Glutamatergic neuron (in vitro differentiated cells): ENCODE results near the gene MYO1B. TPM values are rescaled to one million over a fixed set of nuclear protein-coding genes. Genes with fewer than 3 reads are reported as not detected.

Experiments
- DNase-seq: peaks from one replicate; pipeline ENCODE4 v3.0.0; 2022
- H3K27ac Mint-ChIP-seq: one replicate; pipeline ENCODE4 v1.8.0; 2020; ENCODE audit warnings: mild to moderate bottlenecking, mixed read lengths, inconsistent platforms; ENCODE audit not compliant: unreplicated experiment
- H3K27me3 Mint-ChIP-seq: one replicate; pipeline ENCODE4 v1.8.0; 2020; ENCODE audit warnings: mild to moderate bottlenecking, moderate library complexity, mixed read lengths, inconsistent platforms; ENCODE audit not compliant: unreplicated experiment
- H3K36me3 Mint-ChIP-seq: one replicate; pipeline ENCODE4 v1.8.0; 2020; ENCODE audit warnings: mild to moderate bottlenecking, mixed read lengths, inconsistent platforms; ENCODE audit not compliant: unreplicated experiment
- H3K4me1 Mint-ChIP-seq: one replicate; pipeline ENCODE4 v1.8.0; 2020; ENCODE audit warnings: mild to moderate bottlenecking, low read depth, mixed read lengths, inconsistent platforms; ENCODE audit not compliant: unreplicated experiment
- H3K4me3 Mint-ChIP-seq: one replicate; pipeline ENCODE4 v1.8.0; 2020; ENCODE audit warnings: mild to moderate bottlenecking, mixed read lengths, inconsistent platforms; ENCODE audit not compliant: unreplicated experiment
- H3K9me3 Mint-ChIP-seq: one replicate; pipeline ENCODE4 v1.8.0; 2020; ENCODE audit warnings: mild to moderate bottlenecking, moderate library complexity, mixed read lengths, inconsistent platforms; ENCODE audit not compliant: unreplicated experiment
- total RNA-seq: library from RNA; stranded (reverse); fragmentation: NEBNext Ultra II Directional; extraction: Animal tissue kit (Norgen Biotek cat#: 25700); gene quantifications from one replicate; pipeline ENCODE4 v1.2.1, GENCODE V29; 2021; ENCODE audit not compliant: unreplicated experiment
- TF ChIP-seq, protein P1 (sequence below): fragments of 200-600 bp; sonication (generic); IDR thresholded peaks from one replicate; pipeline ENCODE4 v1.5.0; 2021; ENCODE audit not compliant: partially characterized antibody, unreplicated experiment

MYO1B gene
- total RNA-seq, 1 donor from 2014 or later: 129 TPM

DNA sequence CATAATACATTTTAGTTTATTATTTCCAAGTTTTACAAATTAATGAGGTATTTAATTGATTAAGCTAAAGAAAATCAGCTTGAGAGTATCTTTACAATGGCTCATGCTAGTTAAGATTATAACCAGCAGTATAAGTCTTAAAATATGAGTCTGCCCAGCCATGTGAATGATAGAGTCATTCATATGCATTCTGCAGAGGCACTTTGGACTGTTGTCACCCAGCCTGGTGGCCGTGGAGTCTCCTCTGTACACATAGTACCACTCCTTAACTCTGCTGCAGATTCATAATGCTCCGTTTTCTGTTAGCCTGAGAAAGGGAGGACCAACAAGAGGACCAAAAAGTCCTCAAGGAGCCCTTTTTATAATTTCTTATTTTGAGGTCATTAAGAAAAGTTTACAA, 148.8 kb downstream of the MYO1B start:
- Mint-ChIP-seq H3K27ac (no peak overlapping the region), H3K4me1 (no peaks in the 10 kb centered on the region), H3K27me3 (no peaks in the 10 kb centered on the region), H3K9me3 (peaks cover 3% of the 10 kb centered on the region), H3K36me3 (no peaks in the 10 kb centered on the region), H3K4me3 (no peak overlapping the region)
- TF ChIP-seq, protein P1, sequence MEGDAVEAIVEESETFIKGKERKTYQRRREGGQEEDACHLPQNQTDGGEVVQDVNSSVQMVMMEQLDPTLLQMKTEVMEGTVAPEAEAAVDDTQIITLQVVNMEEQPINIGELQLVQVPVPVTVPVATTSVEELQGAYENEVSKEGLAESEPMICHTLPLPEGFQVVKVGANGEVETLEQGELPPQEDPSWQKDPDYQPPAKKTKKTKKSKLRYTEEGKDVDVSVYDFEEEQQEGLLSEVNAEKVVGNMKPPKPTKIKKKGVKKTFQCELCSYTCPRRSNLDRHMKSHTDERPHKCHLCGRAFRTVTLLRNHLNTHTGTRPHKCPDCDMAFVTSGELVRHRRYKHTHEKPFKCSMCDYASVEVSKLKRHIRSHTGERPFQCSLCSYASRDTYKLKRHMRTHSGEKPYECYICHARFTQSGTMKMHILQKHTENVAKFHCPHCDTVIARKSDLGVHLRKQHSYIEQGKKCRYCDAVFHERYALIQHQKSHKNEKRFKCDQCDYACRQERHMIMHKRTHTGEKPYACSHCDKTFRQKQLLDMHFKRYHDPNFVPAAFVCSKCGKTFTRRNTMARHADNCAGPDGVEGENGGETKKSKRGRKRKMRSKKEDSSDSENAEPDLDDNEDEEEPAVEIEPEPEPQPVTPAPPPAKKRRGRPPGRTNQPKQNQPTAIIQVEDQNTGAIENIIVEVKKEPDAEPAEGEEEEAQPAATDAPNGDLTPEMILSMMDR: no peak
- DNase-seq: no peak

DNA sequence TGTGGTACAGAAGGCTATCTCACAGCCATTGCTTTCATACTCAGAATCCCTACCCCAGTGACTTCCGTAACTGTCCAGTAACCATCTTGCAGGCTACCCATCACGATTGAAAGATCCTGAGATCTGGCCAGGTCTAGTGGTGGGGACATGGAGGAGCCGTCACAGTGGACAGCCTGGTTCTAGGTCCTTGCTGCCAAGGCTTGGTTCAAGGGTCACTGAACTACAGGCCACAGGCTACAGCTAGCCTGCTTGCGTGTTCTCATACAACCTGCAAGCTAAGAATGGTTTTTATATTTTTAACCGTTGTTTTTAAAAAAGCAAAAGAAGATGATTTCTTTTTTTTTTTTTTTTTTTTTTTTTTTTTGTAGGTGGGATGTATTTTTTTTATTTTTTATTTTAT, 151.6 kb downstream of the MYO1B start:
- no peaks in the 10 kb centered on the region for H3K4me1 Mint-ChIP-seq
- peaks cover 8% of the 10 kb centered on the region for H3K36me3 Mint-ChIP-seq
- no peaks in the 10 kb centered on the region for H3K27me3 Mint-ChIP-seq
- DNase-seq: no peak
- H3K4me3 Mint-ChIP-seq: no peak overlapping the region
- peak overlapping the region; percentile 85 for H3K27ac Mint-ChIP-seq
- TF ChIP-seq, protein P1: no peak
- peaks cover 6% of the 10 kb centered on the region for H3K9me3 Mint-ChIP-seq

DNA sequence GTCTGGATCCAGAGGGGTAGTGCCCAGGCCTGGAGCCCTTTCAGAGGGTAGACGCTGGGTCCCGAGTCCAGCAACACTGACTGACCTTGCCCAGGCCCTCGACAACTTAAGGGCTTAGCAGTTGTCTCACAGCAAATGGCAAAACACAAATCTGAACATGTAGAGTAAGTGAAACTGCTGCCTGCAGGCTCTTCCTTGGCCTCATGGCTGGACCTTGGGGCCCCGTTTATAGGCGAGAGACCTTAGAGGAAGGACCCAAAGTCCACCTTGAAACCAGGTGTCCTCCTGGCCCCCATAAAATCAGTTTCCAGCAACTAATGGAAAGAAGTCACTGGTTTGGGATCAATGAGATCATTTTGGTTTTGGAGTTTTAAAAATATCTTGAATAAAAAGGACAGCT, 154.4 kb downstream of the MYO1B start:
- H3K9me3 Mint-ChIP-seq: peaks cover 6% of the 10 kb centered on the region
- H3K36me3 Mint-ChIP-seq: peaks cover 8% of the 10 kb centered on the region
- H3K27ac Mint-ChIP-seq: no peak overlapping the region
- no peak overlapping the region for H3K4me3 Mint-ChIP-seq
- TF ChIP-seq, protein P1: no peak
- H3K27me3 Mint-ChIP-seq: no peaks in the 10 kb centered on the region
- DNase-seq: no peak
- H3K4me1 Mint-ChIP-seq: no peaks in the 10 kb centered on the region

DNA sequence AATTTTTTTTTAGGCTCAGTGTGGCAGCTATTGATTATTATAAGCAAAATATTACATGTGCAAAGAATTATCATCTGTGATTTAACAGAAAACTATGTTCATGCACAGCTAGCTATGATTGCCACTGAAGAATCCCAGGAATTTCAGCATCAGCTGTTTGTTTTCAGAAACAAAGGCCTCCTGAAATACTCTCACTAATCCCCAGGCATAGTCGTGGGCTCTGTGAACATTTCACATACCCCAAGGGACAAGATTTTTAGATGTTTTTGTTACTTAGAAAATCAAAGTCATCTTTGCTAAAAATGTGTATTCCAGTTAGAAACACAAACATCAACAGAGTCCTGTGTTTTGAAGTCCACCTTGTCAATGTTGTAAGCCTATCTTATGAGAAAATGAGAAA, 156.1 kb downstream of the MYO1B start:
- no peak overlapping the region for H3K4me3 Mint-ChIP-seq
- no peaks in the 10 kb centered on the region for H3K27me3 Mint-ChIP-seq
- no peak for DNase-seq
- TF ChIP-seq, protein P1: no peak
- H3K27ac Mint-ChIP-seq: no peak overlapping the region
- H3K9me3 Mint-ChIP-seq: peaks cover 4% of the 10 kb centered on the region
- H3K36me3 Mint-ChIP-seq: peaks cover 8% of the 10 kb centered on the region
- H3K4me1 Mint-ChIP-seq: no peaks in the 10 kb centered on the region

DNA sequence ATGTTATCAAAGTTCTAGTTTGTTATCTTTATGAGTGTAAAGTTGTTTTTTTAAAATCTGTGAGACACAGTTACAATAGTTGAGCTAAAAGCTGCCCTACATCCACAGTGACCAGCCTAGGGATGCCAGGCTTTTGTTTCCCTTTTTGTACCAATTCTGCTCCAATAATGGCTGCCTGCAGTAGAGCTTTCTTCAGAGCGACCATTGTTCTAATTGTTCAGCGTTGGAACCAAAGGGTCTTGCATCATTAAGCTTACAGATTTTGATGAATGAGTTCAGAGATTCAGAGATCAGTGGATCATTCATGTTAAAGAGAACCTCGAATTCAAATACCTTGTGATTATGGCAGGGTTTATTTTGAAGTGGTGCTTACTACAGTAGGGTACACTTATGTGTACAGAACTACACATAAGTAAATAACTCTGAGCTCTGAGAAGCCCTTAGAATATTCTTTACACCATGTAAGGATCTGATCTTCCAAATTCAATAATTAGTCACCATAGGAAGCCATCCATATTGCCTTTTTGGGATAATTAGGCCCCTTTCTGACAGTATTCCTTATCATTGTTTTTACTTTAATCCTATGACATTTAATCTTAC, 157.9 kb downstream of the MYO1B start:
- no peak overlapping the region for H3K27ac Mint-ChIP-seq
- peaks cover 4% of the 10 kb centered on the region for H3K9me3 Mint-ChIP-seq
- peaks cover 8% of the 10 kb centered on the region for H3K36me3 Mint-ChIP-seq
- H3K4me3 Mint-ChIP-seq: no peak overlapping the region
- H3K4me1 Mint-ChIP-seq: no peaks in the 10 kb centered on the region
- H3K27me3 Mint-ChIP-seq: no peaks in the 10 kb centered on the region
- DNase-seq: no peak
- TF ChIP-seq, protein P1: no peak
